ENCODE measurements around the gene BCAT1.
"Not testable (repeated sequence)": the region's sequence is repeated elsewhere in the genome, so short reads cannot be mapped to it uniquely, and the experiment has no call there.

The BCAT1 gene

DNA sequence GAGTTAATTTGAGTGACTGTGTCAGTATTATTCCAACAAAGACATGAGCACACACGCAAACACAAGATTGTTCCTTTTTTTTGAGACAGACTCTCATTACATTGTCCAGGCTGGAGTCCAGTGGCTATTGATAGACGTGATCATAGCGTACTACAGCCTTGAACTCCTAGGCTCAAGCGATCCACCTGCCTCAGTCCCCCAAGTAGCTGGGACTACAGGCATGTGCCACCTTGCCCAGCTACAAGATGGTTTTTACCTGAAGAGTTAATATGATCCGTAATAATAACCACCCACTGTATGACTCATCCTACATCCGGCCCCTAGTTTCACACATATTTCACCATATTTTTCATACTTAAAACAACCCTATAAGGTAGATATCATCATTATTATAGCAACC is 26.8 kb downstream of the BCAT1 start:
- no peak for DNase-seq

DNA sequence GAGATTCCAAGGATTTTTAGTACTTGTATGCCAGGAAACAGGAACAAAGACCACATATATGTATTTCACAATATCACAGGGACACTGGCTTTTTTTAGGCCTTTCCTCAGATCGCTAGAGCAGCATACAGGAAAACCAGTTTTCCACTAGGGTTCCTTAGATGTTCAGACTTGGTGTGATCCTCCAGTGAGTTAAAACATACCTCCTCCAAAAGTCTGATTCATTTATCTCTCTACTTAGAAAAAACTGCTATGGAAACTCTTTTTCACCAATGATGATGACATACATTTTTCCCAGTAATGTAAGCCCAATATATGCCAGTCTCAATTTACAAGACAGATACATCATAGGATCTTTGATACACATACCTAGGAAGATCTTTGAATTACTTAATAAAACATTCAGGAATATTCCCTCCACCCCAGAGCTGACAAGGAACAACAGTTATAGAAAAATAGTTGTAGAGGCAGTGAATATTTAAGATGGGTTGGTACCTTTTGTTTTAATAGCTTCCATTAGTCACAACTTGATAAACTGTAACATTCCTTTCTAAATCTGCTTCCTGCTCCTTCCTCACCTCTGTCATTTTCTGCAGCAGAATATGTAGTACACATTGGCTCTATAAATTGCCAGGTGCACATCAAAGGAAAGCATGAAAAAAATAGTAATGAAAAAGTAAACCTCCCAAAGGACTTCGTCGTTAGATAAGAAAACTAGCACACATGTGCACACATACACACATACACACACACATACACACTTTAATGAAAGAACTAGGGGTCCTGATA is 27.5 kb downstream of the BCAT1 start:
- no peak for DNase-seq

DNA sequence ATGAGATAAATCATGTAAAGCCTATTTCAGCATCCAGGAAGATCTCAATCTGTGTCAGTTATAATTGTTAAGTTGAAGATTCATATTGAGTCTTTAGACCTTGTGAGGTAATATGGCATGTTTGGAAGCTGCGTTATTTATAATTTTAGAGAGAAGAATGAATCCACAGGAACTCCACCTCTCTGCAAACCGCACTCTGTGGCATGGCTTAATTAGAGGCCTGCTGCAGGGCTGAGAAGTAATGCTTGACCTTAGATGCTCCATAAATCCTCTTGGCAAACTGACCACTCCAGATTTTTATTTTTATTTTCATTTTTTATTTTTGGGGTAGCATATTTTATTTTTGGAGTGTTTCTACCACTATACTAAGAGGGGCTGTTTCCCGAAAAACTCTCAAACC is 28.8 kb downstream of the BCAT1 start:
- DNase-seq = no peak

DNA sequence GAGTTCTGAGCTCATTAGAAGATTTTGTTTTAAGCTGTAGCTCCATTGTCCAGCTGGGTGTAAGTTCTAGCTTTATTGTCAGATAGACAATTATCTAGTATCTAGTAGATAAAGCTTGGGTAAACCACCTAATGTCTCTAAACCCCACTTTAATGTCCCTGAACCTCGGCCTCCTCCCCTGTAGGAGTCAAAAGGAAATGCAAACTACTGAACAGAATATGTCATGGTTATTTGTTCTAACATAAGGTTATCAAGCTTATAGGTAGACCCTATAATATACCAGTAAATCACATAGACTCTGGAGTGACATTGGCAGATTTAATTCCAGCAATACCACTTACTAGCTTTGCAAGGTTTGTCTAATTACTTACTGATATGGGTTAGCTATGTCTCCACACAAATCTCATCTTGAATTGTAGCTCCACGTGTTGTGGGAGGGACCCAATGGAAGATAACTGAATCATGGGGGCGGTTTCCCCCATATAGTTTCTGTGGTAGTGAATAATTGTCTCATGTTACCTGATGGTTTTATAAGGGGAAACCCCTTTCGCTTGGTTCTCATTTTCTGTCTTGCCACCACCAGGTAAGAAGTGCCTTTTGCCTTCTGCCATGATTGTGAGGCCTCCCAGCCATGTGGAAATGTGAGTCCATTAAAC is 29.4 kb downstream of the BCAT1 start:
- DNase-seq = no peak

DNA sequence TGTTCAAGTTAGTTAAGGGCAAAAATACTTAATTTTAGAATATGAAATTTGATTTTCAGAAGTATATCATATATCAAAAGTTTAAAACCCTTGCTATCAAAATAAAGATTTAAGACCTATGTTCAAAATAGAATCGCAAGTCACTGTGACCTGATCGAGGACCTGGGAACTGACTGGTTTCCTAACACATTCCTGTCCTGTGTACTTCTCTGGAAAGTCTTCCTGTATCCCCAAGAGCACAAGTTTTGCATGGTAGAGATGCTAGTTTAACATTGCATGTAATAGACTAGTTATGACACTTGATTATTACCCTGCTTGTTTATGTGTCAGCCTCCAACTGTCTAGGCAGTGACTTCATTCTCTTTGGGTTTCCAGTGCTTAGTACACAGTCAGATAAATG is 30.3 kb downstream of the BCAT1 start:
- no peak for DNase-seq

DNA sequence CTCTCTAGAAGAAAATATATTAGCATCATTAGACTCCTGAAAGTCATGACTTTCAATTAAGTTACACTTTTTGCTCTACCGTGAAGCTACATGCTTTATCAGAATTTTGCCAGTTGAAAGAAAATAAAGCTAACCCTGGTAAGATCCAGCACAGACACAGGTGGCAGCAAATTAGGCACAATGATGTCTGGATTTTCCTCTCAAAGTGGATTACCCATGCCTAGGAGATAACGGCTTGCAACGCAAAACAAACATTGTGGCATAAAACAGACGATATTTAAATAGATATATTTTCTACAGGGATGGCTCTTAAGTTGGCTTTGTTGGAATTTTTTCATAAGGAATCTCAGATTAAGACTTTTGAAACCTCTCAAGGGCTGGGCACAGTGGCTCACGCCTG is 33.4 kb downstream of the BCAT1 start:
- no peak for DNase-seq

DNA sequence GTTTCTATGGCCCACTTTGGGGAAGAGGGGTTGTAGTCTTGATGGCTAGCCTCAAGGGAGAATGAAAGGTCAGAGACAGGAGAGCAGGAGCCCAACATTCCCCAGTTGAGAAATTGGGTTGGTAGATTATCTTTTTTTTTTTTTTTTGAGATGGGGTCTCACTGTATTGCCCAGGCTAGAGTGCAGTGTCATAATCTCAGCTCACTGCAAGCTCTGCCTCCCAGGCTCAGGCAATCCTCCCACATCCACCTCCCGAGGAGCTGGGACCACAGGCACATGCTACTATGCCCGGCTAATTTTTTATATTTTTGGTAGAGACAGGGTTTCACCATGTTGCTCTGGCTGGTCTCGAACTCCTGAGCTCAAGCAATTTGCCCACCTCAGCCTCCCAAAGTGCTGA is 34.9 kb downstream of the BCAT1 start:
- no peak for DNase-seq

DNA sequence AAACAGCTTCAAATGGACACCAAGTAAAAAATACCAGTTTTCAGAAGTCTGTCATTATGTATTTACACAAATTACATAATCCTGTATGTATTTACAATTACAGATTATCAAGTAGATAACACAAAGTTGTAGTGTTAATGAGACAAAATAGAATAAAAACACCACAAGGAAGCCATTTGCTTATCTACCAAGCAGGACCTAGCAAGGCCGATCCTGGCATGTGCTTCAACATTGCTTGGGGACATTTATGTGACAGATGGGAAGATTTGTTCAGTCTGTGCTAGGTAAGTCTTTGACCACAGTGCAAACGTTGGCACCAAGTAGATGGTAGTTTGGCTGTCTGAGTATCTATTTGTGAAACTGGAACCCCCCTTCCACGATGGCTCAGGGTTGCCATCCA is 35.8 kb downstream of the BCAT1 start:
- DNase-seq = no peak

DNA sequence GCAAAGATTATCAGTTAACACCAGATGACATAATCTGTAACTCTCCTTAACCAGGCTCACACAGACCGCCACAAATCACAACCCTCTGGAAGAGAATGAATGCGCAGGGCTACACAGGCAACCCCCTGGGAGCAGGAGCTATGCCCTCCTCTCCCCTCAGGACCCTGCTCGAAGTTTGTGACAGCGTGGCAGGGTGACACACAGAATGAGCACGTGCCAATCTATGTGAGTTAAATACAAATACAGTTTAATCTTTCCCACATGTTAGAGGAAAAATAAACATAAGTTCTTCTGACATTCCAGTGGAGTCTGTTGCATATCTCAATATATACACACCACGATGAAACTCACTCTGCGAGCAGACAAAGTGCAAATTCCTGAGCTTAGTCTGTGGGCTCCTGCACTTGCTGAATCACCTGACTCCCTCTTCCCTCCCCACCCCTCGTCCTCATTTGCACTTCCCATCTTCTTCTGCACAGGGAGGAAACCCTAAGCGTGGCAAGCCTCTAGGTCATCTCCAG is 37.6 kb downstream of the BCAT1 start:
- DNase-seq = no peak

DNA sequence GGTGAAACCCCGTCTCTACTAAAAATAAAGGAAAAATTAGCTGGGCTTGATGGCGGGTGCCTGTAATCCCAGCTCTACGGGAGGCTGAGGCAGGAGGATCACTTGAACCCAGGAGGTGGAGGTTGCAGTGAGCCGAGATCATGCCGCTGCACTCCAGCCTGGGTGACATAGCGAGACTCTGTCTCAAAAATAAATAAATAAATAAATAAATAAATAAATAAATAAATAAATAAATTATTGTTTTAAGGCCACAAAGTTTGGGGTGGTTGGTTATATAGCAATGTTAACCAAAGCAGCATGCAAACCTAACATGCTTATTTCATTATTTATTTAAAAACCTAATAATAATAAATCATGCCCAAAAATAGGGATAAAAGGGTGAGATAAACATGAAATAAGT is 38.7 kb downstream of the BCAT1 start:
- not testable (repeated sequence) for DNase-seq

DNA sequence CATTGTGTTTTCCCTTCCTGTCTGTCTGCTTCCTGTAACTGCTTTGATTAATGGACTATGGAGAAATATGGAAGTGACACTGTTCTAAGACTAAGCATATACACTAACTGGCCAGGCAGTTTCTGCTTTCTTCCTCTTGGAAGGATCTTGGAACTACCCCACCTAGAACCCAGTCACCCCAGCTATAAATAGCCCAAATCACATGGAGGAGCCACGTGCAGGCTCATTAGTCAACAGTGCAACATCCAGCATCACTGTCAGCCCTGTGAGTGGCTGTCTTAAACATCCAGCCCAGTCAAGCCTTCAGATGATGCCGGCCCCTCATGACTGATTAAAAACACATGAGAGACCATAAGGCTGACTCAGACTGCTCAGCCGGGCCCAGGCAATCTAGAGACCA is 39.2 kb downstream of the BCAT1 start:
- DNase-seq = no peak

DNA sequence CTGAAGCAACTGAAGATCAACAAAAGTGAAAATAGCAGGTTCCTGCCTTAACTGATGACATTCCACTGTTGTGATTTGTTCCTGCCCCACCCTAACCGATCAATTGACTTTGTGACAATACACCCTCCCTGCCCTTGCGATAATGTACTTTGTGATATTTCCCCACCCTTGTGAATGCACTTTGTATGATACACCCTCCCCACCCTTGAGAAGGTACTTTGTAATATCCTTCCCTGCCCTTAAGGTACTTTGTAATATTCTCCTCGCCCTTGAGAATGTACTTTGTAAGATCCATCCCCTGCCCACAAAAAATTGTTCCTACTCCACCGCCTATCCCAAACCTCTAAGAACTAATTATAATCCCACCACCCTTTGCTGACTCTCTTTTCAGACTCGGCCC is 41.4 kb downstream of the BCAT1 start:
- DNase-seq = no peak

DNA sequence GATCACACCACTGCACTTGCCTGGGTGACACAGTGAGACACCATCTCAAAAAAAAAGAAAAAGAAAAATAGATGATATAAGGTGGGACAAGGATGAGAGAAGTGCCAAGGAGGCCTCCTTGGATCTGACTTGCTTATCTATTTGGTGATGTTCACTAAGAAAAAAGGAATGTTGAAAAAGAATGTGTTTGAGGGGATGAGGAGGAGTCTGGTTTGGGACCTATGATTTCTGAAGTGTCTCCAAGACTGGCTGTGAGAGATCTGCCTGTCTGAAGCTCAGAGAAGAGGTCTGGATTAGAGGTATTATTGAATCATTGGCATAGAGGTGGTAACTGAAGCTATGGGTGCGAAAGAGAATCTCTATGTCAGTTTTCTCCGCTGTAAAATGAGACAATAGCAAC is 42.8 kb downstream of the BCAT1 start:
- no peak for DNase-seq

DNA sequence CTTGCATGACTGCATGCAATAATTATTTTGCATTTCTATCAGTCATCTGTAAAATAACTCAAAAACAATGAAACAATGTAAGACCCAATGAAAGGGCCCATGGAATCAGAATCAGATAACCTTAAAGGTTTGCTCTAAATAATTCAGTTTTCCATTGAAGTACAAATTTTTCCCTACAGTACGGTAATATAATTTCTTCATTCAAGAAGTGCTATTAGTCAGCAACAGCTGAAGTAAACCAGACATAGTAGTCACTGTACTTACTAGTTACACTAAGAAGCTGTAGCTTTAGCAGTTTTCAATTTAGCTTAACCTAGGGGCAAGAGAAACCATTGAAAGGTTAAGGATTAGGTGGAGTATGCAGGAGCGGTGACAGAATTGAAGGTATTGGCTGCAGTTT is 43.5 kb downstream of the BCAT1 start:
- DNase-seq = no peak

DNA sequence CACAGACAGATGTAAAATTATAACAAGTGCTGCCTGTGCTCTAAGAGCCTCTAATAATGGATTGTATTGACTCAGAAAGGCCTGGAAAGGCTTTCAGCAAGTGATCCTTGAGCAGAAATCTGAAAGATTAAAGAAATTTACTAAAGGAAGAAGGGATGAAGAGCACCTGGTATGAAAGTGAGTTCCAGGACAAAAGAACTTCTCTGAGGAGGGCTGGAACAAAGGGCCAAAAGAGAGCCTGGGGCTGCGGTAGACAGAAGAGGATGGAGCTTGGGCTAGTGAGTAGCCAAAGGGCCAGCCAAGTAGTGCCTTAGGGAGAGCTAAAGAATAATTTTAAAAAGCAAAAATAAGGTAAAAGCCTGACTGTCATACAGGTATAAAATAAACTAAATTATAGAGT is 44.0 kb downstream of the BCAT1 start:
- no peak for DNase-seq

DNA sequence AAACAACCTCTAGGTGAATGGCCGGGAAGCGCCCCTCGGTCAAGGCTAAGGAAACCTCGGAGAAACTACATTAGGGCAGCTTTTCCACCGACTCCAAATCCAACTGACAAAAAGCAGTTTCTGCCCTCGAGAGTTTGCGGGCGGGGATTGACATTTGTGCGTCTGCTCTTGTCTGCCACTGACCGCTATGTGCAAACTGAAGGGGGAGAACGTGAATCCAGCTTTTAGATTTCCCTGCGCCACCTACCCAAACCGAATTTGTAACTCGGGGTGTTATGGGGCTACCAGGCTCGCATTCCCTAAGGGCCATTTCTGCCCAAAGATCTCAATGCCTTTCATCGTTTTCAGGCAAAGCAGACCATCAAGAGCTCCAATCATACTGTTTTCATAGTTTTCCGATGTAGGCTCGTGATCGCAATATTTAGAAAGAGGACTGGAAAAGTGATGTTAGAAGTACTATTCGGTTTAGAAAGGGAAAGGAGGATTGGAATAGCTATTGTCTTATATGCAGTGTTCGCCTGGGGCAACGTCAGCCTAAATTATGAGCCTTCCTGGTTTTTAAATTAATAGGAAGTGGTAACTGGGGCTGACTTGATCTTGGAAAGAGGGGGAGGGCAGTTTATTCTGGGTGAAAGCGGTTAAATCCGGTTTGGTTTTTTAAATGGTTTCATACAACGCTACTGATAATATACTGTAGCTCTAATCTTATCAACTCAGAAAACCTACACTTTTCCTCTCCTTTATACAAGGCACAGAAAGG is 45.4 kb downstream of the BCAT1 start:
- DNase-seq = no peak

DNA sequence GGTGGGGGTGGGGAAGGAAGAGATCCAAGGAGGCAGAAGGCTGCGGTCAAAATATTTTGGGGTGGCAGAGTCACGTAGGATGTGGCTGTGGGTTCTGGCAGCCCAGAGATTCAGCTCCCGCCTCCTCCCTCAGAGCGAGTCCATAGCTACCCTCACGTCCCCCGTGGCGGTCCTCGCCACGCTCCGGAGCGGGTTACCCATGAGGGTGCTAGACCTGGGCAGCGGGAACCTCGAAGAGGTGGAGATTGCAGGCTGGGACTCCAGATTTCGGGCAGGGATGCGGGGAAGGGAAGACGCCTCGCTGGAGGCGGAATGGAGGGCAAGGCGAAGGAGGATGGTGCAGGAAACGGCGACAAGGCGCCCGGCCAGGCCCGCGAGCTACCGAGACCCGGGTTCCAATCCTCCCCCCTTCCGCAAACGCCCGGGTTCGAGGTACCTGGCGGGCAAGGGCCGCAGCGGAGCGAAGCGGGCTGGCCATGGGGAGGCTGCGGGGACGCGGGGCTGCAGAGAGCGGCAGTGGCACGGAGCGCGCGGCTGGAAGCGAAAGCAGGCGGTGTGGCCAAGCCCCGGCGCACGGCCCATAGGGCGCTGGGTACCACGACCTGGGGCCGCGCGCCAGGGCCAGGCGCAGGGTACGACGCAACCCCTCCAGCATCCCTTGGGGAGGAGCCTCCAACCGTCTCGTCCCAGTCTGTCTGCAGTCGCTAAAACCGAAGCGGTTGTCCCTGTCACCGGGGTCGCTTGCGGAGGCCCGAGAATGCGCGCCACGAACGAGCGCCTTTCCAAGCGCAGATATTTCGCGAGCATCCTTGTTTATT is 46.2 kb downstream of the BCAT1 start:
- no peak for DNase-seq

DNA sequence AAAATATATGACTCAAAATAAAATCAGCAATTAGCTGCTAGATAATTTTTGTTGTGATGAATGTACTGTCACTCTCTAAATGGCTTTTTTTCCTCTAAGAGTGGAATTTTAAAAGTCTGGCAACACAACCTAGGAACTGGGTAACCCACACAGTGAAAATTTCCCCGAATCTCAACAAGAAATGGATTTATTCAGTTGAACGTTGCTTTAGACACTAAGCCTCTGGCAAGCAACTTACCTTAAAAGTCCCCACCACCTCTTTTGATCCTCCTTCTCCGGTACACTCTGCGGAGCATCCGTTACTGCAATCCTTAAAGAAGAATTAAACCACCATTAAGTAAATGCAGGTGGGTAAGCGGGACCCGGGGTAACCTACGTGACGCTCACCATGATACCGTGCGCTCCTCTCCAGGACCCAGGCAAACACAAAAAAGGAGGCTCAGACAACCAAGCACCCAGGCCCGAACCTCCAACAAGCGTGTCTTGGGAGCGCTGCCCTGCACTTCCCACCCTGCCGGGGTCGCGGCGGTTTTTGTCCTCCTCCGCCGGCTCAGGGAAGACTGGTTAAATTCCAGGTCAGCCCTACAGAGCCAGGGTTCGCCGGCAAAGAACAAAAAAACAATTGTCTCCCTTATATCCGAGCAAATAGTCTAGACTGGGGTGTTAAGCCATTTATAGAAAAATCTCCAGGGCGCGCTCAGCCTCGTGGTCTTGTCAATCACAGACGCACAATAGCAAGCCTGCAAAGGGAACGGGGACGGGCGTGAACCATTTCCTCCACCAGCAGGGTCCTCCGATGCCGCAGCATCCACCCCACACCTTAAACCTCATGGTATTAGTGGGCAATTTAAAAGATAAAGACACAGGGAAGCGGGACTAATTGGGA is 47.1 kb downstream of the BCAT1 start:
- no peak for DNase-seq

DNA sequence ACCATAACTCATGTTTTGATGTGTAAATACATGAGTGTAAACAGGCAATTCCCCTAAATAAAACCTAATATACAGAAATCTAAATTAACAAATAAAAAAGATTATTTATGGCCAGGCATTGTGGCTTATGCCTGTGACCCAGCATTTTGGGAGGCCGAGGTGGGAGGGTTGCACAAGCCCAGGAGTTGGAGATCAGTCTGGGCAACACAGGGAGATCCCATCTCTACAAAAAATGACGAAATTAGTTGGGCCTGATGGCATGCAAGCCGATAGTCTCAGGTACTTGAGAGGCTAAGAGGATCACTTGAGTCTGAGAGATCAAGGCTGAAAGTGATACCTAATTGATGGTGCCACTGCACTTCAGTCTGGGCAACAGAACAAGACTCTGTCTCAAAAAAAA is 48.7 kb downstream of the BCAT1 start:
- DNase-seq = no peak

DNA sequence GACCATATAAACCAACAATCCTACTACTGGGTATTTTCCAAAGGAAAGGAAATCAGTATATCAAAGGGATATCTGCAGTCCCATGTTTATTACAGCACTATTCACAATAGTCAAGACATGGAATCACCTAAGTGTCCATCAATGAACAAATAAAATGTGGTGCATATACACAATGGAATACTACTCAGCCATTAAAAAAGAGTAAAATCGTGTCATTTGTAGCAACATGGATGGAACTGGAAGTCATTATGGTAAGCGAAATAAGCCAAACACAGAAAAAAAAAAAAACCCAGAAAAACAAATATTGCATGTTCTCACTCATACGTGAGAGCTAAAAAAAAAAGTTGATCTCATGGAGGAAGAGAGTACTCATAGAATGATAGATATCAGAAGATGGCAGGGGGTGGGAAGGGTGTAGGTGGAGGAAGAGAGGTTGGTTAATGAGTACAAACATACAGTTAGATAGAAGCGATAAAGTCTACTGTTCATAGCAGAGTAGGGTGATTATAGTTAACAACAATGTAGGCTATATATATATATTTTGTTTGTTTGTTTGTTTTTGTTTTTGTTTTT is 49.3 kb downstream of the BCAT1 start:
- no peak for DNase-seq

DNA sequence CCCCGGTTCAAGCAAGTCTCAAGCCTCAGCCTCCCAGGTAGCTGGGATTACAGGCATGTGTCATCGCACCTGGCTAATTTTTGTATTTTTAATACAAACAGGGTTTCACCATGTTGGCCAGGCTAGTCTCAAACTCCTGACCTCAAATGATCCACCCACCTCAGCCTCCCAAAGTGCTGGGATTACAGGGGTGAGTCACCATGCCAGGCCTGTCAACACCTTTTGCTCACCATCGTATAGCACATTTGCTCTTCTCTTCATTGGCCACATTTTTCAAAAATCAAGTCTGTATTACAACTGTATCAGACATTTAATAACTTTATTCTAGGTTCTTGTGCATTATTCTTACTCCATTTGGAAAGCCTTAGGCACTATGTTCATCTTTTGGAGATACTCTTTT is 50.3 kb downstream of the BCAT1 start:
- no peak for DNase-seq

DNA sequence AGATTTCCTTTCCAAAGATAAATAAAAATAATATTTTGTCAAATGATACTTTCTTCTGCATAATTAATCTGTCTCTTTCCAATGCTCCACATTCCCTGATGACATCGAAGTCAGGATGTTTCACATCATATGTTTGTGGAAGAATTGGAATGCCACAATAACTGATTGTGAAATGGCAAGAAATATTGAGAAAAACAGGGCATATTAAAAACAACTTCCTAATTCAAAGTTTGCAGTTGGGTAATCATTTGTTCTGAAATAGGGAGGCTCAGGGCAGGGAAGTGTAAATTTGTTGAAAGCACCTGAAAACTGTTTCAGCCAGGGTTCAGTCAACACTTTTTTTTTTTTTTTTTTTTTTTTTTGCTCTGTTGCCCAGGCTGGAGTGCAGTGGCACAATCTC is 50.7 kb downstream of the BCAT1 start:
- DNase-seq = no peak
